NOMO-1 (cell line): ENCODE measurements around the gene HOXC4.
"Not testable (repeated sequence)": the region's sequence is repeated elsewhere in the genome, so short reads cannot be mapped to it uniquely, and the experiment has no call there.

Source experiments
- DNase-seq, 2 experiments: peaks; one replicate each; lab custom pipeline; 2025; ENCODE audit not compliant: unreplicated experiment in 2 of 2; lab: John Stamatoyannopoulos, UW

Gene HOXC4

DNA sequence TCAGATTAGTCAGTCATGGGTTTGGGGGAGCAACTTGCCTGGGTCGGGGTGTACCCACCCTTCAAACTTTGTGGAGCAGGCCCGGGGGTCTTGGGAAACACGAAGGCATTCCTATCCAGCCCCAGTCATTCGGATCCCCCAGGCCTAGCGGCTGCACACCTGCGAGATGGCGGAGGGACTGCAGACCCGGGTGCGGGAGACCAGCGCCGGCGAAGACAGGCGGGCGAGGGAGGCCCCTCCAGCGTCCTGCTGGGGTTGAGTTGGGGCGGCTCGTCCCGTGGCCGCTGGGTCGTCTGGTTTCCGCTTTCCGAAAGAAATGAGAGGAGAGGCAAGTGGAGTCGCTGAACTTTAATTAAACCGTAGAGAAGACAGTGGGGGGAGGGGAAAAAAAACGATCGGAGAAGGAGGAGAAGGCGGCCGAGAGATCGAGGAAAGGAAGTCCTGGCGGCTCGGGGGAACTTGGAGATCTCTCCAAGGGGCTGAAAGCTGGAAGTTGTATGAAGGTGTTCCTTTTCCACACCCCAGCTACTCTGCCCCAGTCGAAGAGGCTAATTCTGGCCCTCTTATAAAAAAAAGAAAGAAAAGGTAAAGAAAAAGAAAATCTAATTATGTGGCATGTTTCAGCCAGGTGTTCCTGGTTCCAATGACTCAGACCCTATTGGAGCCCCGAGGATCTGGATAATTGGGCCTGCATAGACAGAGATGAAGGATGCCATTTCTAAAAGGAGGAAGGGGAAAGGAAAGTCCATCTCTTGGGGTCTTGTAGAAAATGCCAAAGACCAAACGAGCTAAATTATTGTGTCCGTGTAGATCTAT, 28.2 kb downstream of the HOXC4 start:
- DNase-seq, result not testable (repeated sequence)

DNA sequence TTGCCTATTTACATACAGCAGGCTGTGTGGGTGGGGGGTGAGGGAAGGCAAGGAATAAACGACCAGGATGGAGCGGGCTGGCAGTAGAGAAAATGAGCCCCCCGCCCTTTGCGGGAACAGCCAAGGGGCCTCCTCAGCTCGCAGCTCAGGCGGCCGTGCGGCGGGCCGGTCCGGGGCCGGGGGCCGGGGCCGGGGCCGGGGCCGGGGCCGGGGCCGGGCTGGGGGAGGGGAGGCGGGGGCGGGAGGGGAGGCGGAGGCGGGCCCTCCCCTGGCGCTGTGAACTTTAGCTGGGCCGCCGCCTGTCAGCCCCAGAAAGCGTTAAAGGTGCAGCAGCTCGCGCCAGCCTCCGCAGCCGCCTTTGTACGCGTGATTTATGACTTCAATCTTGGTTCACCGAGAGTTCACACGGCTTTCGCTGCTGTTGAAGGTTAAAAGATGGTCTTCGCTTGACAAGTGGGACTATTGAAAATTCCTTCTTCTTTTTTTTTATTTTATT, 28.8 kb downstream of the HOXC4 start:
- DNase-seq, result peak; percentile 32 to 41

DNA sequence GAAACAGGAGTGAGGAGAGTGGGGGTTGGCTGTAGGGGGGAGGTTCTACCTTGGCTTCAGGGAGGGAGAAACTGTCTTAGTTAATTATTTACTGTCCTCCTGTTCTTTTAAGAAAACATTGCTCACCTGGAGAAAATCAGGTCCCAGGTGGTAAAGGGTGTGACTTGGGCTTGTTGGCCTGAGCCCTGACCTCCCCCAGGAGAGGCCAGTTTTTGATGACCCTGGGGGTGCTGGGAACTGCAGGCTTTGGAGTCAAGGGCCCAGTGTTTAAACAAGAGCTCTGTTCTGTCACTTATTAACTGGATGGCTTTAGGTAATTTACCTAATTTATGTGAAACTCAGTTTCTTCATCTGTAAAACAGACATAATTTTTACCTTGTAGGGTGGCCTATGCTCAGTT, 34.4 kb downstream of the HOXC4 start:
- not testable (repeated sequence) for DNase-seq

DNA sequence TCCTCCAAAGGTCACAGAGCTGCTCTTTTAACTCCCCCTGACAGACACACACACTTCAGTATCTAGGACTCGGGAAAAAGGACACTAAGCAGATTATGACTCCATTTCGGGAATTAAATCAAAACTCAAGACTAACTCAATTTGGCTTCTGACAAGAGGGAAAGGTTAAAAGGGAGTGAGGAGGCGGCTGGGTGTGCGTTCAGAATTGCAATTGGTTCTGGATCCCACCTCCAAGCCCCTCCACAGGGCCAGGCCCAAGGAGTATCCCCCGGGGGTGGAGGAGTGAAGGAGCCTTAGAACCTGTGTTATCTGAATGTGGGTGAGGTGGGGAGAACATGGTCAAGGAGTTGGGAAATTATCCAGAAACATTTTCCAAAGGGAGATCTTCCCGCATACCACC, 35.8 kb downstream of the HOXC4 start:
- not testable (repeated sequence) for DNase-seq

DNA sequence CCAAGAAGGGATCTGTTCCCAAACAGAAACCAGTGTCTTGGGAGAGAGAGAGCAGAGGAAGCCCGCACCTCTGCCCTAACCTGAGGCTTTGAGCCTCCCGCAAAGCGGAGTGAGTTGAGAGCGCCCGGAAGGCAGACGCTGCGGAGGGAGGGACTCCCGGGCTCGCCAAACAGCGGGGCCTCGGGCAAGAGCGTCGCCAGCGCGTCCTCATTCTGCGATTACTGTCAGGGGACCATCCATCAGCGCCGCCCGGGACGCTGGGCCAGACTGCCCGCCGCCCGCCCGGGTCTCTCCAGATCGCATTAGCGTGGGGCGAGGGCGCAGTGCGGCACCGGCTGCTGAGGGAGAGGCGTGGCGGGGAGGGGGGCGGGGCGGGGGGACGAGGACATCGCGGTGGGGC, 36.7 kb downstream of the HOXC4 start:
- not testable (repeated sequence) for DNase-seq

DNA sequence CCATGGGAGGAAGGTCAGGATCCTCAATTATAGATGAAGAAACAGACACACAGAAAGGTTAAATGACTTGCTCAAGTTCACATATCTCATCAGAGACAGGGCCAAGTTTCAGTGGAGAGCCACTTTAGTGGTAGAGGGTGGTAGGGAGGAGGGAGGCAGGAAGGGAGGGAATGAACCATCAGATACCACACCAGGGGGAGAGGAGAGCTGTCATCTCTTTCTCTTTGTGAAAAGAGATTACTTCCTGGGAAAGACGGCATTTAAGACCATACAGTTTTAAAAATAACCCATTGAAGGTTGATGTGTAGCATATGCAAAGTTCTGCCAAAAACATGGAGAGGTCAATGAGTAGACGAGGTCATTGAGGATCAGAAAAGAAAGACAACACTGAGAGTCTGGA, 39.3 kb downstream of the HOXC4 start:
- DNase-seq, result not testable (repeated sequence)

DNA sequence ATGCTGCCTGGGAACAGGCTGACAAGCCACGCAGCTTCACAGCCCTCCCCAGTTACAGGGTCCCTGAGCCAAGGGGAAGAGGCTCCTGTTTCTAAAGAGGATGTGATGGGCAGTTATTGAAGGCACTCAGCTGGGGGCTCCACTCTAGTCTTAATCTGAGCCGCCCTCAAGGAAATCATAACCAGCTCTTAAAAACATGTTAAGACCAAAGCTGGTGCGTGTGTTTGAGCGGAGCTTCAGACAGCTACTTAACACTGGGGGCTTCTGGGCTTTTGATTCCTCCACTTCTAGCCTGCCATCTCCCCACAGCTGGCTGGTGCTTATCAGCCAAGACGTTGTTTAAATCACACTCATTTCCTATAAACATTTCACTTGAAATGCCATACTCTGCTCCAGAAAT, 42.3 kb downstream of the HOXC4 start:
- not testable (repeated sequence) for DNase-seq

DNA sequence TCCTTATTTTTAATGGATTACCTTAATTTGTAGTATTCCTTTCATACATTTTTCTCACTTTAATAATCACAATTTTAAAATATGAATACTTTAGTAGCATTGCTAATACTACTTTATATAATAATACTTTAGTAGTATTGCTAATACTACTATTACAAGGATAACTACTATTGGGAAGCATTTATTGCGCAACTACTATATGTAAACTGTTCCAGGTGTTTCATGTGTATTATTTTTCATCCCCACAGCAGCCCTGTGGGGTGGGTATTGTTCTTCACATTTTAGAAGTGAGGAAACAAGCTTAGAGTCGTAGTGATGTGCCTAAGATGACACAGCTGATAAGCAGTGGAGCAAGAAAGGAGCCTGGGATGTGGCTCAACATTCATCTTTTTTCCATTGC, 45.0 kb downstream of the HOXC4 start:
- not testable (repeated sequence) for DNase-seq

DNA sequence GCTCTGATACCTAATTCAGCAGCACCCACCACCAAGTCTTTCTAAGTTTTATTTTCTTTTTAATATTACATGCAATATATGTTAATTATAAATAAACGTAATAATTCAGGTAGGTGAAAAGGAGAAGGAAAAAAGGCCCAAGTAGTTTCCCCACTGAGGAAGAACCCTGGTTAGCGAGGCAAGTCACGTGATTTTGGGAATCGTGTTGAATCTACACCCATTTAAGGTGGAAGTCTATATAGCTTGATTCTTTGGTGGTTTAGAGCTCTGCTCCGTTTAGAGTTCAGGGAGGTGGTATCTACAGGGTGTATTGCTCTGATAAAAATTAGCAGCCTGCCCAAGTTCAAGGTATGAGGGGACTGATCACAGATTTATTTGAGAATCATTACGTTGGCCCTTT, 47.0 kb downstream of the HOXC4 start:
- DNase-seq, result not testable (repeated sequence)

DNA sequence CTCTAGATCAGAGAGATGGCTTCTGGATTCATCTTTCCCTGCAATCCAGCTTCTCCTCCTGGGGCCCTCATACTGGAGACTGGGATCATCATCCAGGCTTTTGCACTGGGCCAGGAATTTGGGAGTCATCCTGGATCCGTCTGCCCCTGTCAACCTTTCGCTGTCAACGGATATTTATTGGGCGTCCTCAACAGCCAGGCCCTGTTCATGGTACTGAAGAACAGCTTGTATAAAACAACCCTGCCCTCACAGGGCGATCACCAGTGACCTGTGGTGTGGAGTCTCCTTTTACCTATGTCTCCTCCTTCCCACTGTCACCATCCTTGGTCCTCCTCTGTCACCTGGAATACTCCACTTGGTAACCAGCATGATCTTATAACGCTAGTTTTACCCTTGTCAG, 48.6 kb downstream of the HOXC4 start:
- not testable (repeated sequence) for DNase-seq

DNA sequence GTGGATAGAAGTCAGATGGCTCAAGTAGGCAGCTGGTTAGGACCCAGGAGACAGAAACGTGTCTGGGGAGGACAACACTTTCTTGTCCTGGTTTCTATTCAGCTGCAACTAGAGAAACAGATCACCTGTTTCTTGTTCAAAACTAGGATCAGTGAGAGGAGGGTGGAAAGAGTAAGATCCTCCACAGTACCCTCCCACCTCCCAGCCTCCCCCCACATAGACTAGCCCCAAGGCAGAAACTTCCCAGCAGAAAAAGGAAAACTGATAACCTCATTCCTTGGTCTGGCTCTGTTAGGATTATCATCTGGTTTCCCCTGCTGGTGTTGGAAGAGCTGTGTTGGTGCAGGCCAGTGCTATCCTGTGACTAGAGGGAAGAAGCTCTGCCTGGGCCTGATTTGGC, 50.2 kb downstream of the HOXC4 start:
- DNase-seq, result not testable (repeated sequence)
